GM12872 (cell line): Measurements from ENCODE around the gene CCM2L.

Source experiments
- TF ChIP-seq, protein P1 (sequence below): IDR thresholded peaks from 3 replicates; pipeline ENCODE4 v1.5.1; 2011; ENCODE audit warnings: low read depth, mild to moderate bottlenecking, low read length, moderate library complexity; ENCODE audit not compliant: insufficient read depth

CCM2L gene

DNA sequence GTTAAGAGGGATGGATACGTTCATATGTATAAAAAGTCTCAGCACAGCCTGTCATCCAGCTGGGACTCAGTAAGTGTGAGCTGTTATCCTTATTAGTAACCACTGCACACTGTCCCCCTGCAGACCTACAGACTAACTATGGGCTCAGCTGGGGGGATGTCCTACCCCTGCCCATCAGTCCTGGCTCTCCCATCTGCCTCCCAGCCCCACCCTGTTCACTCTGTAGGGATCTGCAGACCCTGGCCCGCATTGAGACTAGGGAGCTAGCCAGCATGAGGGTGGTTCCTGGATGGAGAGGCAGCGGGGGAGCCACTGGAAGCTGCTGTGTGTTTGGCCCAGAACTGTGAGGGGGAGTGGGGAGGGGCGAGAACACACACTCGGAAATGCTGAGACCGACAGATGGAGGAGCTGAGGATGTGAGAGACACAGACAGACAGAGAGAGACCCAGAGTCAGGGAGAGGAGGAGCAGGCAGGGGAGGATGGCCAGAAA is 25.2 kb upstream of the CCM2L start:
- TF ChIP-seq, protein P1, sequence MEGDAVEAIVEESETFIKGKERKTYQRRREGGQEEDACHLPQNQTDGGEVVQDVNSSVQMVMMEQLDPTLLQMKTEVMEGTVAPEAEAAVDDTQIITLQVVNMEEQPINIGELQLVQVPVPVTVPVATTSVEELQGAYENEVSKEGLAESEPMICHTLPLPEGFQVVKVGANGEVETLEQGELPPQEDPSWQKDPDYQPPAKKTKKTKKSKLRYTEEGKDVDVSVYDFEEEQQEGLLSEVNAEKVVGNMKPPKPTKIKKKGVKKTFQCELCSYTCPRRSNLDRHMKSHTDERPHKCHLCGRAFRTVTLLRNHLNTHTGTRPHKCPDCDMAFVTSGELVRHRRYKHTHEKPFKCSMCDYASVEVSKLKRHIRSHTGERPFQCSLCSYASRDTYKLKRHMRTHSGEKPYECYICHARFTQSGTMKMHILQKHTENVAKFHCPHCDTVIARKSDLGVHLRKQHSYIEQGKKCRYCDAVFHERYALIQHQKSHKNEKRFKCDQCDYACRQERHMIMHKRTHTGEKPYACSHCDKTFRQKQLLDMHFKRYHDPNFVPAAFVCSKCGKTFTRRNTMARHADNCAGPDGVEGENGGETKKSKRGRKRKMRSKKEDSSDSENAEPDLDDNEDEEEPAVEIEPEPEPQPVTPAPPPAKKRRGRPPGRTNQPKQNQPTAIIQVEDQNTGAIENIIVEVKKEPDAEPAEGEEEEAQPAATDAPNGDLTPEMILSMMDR: no peak

DNA sequence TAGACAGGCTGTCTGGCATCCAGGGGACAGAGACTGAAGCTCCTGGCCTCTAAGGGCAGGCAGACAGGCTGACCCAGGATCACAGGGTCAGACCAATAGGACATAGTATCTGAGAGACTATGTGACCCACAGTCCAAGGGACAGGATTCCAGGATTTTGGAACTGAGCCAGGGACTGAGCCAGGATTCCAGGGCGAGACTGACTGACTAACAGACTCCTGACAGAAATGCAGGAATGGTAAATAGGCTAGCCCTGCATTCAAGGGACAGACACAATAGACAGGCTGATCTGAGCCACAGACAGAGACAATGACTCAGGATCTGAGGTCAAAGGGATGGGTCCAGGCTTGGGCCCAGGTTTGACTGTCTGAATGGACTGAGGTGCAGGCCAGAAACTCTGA is 22.5 kb upstream of the CCM2L start:
- TF ChIP-seq, protein P1: no peak

DNA sequence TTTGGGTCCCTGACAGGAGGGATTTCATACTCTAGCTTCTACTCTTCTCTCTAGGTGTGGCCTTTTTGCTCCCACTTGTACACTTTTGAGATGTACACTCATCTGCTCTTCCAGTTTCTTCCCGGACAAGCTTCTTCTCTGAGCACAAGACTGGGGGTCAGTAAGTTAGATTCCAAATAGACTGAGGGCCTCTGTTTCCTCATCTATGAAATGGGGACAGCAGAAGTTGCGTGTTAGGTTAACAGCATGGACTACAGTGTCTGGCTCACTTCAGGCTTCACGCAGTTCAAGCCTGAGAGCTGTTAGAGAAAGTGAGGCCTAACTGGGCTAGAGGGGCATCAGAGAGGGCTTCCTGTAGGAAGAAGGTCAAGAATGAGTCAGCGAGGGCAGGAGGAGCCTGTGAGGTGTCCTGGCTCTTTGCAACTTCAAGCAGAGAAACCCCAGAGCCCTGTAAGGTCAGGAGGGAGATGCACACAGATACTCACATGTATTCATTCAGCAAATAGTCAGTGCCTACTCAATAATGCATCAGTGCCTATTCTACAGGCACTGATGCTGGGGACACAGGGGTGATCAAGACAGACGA is 21.7 kb upstream of the CCM2L start:
- TF ChIP-seq, protein P1: no peak

DNA sequence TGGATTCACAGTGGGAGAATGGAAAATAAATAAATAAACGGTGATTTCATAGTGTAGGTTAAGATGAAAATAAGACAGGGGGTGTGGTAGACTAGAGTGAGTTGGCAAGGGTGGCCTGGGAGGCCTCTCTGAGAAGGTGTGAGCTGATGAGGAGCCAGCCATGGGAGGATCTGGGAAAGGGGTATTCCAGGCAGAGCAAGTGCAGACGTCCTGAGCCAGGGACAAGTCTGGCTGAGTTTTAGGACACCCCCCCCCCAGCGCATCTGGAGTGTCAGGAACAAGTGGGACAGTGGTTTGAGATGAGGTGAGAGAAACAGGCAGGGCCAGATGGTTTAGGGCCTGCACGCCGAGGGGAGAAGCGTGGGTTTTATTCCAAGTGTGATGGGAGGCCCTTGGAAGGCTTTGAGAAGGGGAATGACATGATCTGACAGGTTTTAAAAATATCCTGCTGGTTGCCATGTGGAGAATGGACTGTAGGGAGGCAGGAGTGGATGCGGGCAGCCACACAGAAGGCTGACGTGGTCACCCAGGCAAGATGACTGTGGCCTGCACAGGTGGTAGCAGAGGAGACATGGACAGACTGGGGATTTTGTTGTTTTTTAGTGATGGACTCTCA is 21.1 kb upstream of the CCM2L start:
- TF ChIP-seq, protein P1: no peak

DNA sequence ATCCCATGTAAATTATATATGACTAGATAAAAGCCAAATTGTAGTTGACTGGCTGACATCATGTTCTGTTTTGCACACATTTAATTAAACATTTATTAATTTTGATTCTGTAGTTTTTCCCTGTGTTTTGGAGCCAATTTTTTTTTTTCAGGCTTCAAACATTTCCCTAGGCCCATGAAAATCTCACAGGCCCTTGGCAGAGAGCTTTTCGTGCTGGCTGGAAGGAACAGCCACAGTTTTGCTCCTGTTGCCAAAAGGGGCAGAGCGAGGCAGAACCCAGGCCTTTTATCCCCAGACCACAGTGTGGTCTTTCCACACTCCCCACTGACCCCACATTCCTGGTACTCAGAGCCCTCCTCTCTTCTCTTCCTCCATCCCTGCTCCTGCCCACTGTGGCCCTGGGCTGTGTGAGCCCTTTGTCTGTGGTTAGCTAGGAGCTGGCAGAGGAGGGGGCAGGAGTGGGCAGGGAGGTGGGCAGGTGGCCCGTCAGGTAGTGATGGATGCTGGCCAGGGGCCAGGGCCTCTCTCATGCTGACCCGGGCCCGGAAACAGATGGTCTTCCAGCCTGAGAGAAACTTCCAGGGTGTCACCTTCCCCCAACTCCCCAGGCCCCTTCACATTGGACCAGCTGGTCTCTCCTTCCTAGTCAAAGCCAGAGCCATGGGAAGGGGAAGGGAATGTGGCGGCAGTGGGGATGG is 19.4 kb upstream of the CCM2L start:
- TF ChIP-seq, protein P1: no peak

DNA sequence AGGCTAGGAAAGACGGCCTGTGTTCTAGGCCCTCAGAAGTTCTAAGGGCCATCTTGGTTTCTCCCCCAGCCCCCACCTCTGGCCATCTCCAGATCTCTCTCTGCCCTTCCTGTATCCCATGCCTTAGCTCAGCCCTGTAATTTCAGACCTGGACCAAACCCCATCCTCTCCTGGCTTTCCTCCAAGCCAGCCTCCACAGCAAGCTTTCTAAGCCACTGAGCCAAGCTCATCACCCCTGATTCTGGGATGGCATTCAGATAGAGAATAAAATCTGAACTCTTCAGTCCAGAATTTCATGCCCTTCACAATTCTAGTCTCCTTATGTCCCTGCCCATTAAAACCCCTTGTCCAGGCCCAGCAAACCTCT is 18.9 kb upstream of the CCM2L start:
- TF ChIP-seq, protein P1: no peak

DNA sequence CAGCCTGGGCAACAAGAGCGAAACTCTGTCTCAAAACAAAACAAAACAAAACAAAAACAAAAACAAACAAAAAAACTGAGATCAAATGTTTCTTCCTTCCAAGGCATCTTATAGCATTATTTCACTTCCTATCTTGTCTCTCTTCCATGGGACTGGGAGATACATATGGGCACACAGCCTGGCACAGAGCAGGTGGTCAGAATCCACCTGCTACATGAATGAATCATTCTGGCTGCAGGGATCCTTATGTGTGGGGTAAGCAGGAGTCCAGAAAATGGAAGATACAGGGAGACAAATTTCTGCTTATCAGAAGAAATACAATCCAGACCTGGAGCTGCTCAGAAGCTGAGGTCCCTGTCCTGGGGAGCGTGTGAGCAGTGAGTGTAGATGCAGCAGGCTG is 18.2 kb upstream of the CCM2L start:
- TF ChIP-seq, protein P1: no peak
